Measurements from ENCODE around the gene DOCK6. TPM values are rescaled to one million over a fixed set of nuclear protein-coding genes. Genes with fewer than 3 reads are reported as not detected.

DOCK6 gene
- total and polyA plus RNA-seq, 2 donors (not counting 1 experiment from before 2014, with no cell fraction given), result 6.9 to 17.7 TPM

DNA sequence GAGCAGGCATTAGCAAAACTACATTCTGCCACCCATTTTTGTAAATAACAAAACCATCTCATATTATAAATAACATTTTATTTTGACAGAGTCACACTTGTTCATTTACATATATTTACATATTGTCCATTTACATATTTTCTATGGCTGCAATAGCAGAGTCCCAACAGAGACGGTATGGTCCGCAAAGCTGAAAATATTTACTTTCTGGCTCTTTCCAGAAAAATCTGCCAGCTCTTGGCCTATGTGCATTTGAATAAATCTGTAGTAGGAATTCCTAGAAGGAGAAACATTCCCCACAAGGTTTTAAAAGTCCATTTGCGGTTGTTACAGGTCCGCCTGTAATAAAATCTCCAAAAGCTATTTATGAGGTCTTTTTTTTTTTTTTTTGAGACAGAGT is 27.9 kb upstream of the DOCK6 start:
- no peak for DNase-seq (ENCODE audit: low read depth in 2 of 2)
- Histone ChIP-seq H3K4me3 (replicated peaks in 1 of 4; ENCODE audit: control extremely low read depth in 1 of 4, insufficient read depth in 1 of 4, low read depth in 3 of 4, low read length in 4 of 4) (no peak overlapping the region), H3K27me3 (ENCODE audit: control insufficient read depth, insufficient read depth, low read length) (no peaks in the 10 kb centered on the region), H3K79me2 (ENCODE audit: control insufficient read depth, insufficient read depth, low read length) (no peaks in the 10 kb centered on the region), H3K4me1 (ENCODE audit: control insufficient read depth, extremely low read depth, insufficient read depth, low read length) (peaks cover 2% of the 10 kb centered on the region), H3K9ac (ENCODE audit: insufficient read depth, low read length) (no peak overlapping the region), H3K4me2 (ENCODE audit: extremely low read depth, insufficient read depth, low read length) (no peak overlapping the region), H3K27ac (ENCODE audit: insufficient read depth, low read length) (no peak overlapping the region), H3K36me3 (ENCODE audit: control insufficient read depth, insufficient read depth, low read length) (no peaks in the 10 kb centered on the region), H2AFZ (ENCODE audit: low read length) (no peak overlapping the region), H3K9me3 (ENCODE audit: control insufficient read depth, insufficient read depth, low read depth, low read length) (no peaks in the 10 kb centered on the region), H4K20me1 (ENCODE audit: control insufficient read depth, extremely low read depth, insufficient read depth, low read length) (no peaks in the 10 kb centered on the region)
- TF ChIP-seq, protein P1, sequence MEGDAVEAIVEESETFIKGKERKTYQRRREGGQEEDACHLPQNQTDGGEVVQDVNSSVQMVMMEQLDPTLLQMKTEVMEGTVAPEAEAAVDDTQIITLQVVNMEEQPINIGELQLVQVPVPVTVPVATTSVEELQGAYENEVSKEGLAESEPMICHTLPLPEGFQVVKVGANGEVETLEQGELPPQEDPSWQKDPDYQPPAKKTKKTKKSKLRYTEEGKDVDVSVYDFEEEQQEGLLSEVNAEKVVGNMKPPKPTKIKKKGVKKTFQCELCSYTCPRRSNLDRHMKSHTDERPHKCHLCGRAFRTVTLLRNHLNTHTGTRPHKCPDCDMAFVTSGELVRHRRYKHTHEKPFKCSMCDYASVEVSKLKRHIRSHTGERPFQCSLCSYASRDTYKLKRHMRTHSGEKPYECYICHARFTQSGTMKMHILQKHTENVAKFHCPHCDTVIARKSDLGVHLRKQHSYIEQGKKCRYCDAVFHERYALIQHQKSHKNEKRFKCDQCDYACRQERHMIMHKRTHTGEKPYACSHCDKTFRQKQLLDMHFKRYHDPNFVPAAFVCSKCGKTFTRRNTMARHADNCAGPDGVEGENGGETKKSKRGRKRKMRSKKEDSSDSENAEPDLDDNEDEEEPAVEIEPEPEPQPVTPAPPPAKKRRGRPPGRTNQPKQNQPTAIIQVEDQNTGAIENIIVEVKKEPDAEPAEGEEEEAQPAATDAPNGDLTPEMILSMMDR (conservative IDR thresholded peaks at IDR 0.05 in 1 of 2, IDR thresholded peaks at IDR 0.05 in 1 of 2; ENCODE audit: low read depth in 1 of 2, low read length in 2 of 2), result no peak
- TF ChIP-seq EZH2 (IDR thresholded peaks at IDR 0.05; ENCODE audit: low read length, missing control alignments), result no peak

DNA sequence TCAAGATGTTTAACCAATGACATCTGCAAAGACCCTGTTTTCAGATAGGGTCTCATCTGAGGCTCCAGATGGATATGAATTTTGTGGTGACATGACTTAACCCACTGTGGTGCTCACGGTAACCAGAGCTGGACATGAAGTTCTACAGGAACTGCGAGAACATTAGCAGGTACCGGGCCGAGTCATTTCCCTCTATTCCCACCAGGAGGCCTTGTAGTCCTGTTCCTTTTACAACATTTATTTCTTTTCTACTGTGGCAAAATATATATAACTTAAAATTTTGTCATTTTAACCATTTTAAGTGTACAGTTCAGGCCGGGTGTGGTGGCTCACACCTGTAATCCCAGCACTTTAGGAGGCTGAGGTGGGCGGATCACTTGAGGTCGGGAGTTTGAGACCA is 26.0 kb upstream of the DOCK6 start:
- H3K4me1 ChIP-seq (ENCODE audit: control insufficient read depth, extremely low read depth, insufficient read depth, low read length), result no peaks in the 10 kb centered on the region
- H3K79me2 ChIP-seq (ENCODE audit: control insufficient read depth, insufficient read depth, low read length), result no peaks in the 10 kb centered on the region
- no peak overlapping the region for H3K4me2 ChIP-seq (ENCODE audit: extremely low read depth, insufficient read depth, low read length)
- TF ChIP-seq, protein P1 (conservative IDR thresholded peaks at IDR 0.05 in 1 of 2, IDR thresholded peaks at IDR 0.05 in 1 of 2; ENCODE audit: low read depth in 1 of 2, low read length in 2 of 2), result peak; percentile 53 to 72
- no peak for TF ChIP-seq EZH2 (IDR thresholded peaks at IDR 0.05; ENCODE audit: low read length, missing control alignments)
- H3K36me3 ChIP-seq (ENCODE audit: control insufficient read depth, insufficient read depth, low read length), result no peaks in the 10 kb centered on the region
- no peaks in the 10 kb centered on the region for H3K27me3 ChIP-seq (ENCODE audit: control insufficient read depth, insufficient read depth, low read length)
- no peak overlapping the region for H3K9ac ChIP-seq (ENCODE audit: insufficient read depth, low read length)
- H3K9me3 ChIP-seq (ENCODE audit: control insufficient read depth, insufficient read depth, low read depth, low read length), result no peaks in the 10 kb centered on the region
- H4K20me1 ChIP-seq (ENCODE audit: control insufficient read depth, extremely low read depth, insufficient read depth, low read length), result no peaks in the 10 kb centered on the region
- H3K4me3 ChIP-seq (replicated peaks in 1 of 4; ENCODE audit: control extremely low read depth in 1 of 4, insufficient read depth in 1 of 4, low read depth in 3 of 4, low read length in 4 of 4), result no peak overlapping the region
- DNase-seq (ENCODE audit: low read depth in 2 of 2), result peak in 1 of 2 donors; percentile 45
- no peak overlapping the region for H3K27ac ChIP-seq (ENCODE audit: insufficient read depth, low read length)
- H2AFZ ChIP-seq (ENCODE audit: low read length), result no peak overlapping the region

DNA sequence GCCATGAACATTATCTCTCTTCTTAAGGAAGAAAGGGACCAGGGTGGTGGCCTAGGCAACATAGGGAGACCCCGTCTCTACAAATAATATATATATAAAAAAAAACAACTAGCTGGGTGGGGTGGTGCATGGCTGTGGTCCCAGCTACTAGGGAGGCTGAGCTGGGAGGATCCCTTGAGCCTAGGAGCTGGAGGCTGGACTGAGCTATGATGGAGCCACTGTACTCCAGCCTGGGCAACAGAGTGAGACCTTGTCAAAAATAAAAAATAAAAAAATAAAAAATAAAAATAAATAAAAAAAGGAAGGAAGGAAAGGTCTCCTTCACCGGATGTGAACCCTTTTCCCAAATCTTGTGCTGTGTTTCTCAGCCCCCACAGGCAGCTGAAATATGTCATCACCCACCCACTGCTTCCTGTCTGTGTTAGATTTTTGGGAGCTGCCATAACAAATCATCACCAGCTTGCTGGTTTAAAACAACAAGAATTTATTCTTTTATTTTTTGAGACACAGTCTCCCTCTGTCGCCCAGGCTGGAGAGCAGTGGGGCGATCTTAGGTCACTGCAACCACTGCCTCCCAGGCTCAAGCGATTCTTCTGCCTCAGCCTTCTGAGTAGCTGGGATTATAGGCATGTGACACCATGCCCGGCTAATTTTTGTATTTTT is 24.1 kb upstream of the DOCK6 start:
- H2AFZ ChIP-seq (ENCODE audit: low read length), result no peak overlapping the region
- H3K36me3 ChIP-seq (ENCODE audit: control insufficient read depth, insufficient read depth, low read length), result no peaks in the 10 kb centered on the region
- no peak overlapping the region for H3K4me2 ChIP-seq (ENCODE audit: extremely low read depth, insufficient read depth, low read length)

More for the DNA sequence above, 24.1 kb upstream of the DOCK6 start:
- Histone ChIP-seq H3K27me3 (ENCODE audit: control insufficient read depth, insufficient read depth, low read length) (no peaks in the 10 kb centered on the region), H3K4me1 (ENCODE audit: control insufficient read depth, extremely low read depth, insufficient read depth, low read length) (peaks cover 2% of the 10 kb centered on the region), H4K20me1 (ENCODE audit: control insufficient read depth, extremely low read depth, insufficient read depth, low read length) (no peaks in the 10 kb centered on the region), H3K27ac (ENCODE audit: insufficient read depth, low read length) (no peak overlapping the region), H3K79me2 (ENCODE audit: control insufficient read depth, insufficient read depth, low read length) (no peaks in the 10 kb centered on the region), H3K9me3 (ENCODE audit: control insufficient read depth, insufficient read depth, low read depth, low read length) (no peaks in the 10 kb centered on the region), H3K9ac (ENCODE audit: insufficient read depth, low read length) (no peak overlapping the region), H3K4me3 (replicated peaks in 1 of 4; ENCODE audit: control extremely low read depth in 1 of 4, insufficient read depth in 1 of 4, low read depth in 3 of 4, low read length in 4 of 4) (no peak overlapping the region)
- TF ChIP-seq, protein P1 (conservative IDR thresholded peaks at IDR 0.05 in 1 of 2, IDR thresholded peaks at IDR 0.05 in 1 of 2; ENCODE audit: low read depth in 1 of 2, low read length in 2 of 2), result peak; percentile 13 to 22
- no peak for TF ChIP-seq EZH2 (IDR thresholded peaks at IDR 0.05; ENCODE audit: low read length, missing control alignments)
- DNase-seq (ENCODE audit: low read depth in 2 of 2), result peak; percentile 50 to 58
